Keratinocyte (primary cell): ENCODE results near the gene DDX41.

Experiments used
- CTCF ChIP-seq, 3 experiments: IDR thresholded peaks in 1 of 3; conservative IDR thresholded peaks in 1 of 3; optimal IDR thresholded peaks in 1 of 3; 2 replicates in 2 of 3; 3 replicates in 1 of 3; pipeline versions ENCODE3 to v1.5.1; 2011; ENCODE audit warnings: low read length in 3 of 3, mild to moderate bottlenecking in 3 of 3, moderate library complexity in 2 of 3, control low read depth in 1 of 3, inconsistent platforms in 1 of 3; ENCODE audit not compliant: insufficient read depth in 2 of 3; ENCODE audit errors: extremely low read depth in 1 of 3
- EZH2 ChIP-seq: IDR thresholded peaks from one replicate; pipeline ENCODE4 v1.6.1; 2012; ENCODE audit warnings: inconsistent platforms, mild to moderate bottlenecking, low read length, moderate library complexity

GRCh38 chr5:177545487-177546257 lies 28.9 kb upstream of the DDX41 start:
- TF ChIP-seq CTCF (optimal IDR thresholded peaks at IDR 0.05 in 1 of 3, IDR thresholded peaks at IDR 0.05 in 1 of 3, conservative IDR thresholded peaks at IDR 0.05 in 1 of 3; ENCODE audit: extremely low read depth in 1 of 3, insufficient read depth in 2 of 3, low read length in 3 of 3) = no peak
- no peak for TF ChIP-seq EZH2
